Hindlimb muscle (tissue), 1 donor: ENCODE data around the gene PIGS. TPM values are rescaled to one million over a fixed set of nuclear protein-coding genes. Genes with fewer than 3 reads are reported as not detected.
"Not testable (repeated sequence)": the region's sequence is repeated elsewhere in the genome, so short reads cannot be mapped to it uniquely, and the experiment has no call there.

ENCODE experiments used
- DNase-seq: peaks from one replicate; pipeline ENCODE4 v3.0.0-alpha.2; 2013
- polyA plus RNA-seq: library from polyadenylated mRNA; unstranded; fragments of 120-200 nt; gene quantifications from one replicate; pipeline ENCODE4 v1.2.1, GENCODE V29; 2013; ENCODE audit not compliant: insufficient read length

The PIGS gene
- polyA plus RNA-seq, 1 donor, result 51.9 TPM

GRCh38 chr17:28528327-28529012 lies 42.9 kb downstream of the PIGS start:
- no peak for DNase-seq

GRCh38 chr17:28527859-28528258 lies 43.5 kb downstream of the PIGS start:
- DNase-seq, result no peak

DNA sequence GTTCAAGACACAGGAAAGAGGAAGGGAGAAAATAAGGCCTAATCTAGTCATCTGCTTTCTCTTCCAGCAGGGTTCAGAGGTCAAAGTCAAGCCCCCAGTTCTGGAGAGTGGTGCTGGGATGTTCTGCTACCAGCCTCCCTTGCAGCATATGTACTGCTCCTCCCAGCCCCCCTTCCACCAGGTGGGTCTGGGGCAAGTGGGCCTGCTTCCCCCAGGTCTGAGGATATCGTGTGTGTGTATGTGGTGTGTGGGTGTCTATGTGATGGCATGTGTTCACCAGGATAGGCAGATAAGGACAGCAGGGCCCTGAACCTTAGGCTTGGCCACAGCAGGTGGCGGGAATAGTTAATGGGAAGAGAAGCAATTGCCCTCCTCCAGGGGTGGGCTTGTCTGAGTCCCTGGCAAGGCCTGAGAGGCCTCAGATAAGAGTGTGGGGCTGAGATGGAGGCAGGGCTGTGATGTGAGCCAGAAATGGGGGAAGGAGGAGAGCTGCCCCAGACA lies 44.1 kb downstream of the PIGS start:
- DNase-seq, result no peak

DNA sequence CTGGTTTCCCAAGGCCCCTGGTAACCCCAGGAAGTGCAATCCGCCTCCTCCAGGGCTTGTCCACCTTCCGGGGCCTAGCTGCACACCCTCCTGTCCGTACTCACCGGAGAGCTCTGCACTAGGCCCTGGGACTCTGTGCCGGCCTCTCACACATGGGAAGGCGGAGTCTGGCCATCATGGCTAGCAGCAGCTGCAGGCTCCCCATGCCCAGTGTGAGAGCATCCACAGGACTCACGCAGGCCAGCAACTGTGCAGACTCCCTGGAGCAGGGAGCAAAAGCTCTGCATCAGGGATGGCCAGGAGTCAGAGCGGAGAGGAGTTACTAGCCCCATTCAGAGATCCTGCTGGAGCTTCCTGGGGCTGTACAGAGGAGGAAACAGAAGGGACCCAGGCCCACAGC lies 44.9 kb downstream of the PIGS start:
- no peak for DNase-seq

GRCh38 chr17:28524476-28525424 lies 46.6 kb downstream of the PIGS start:
- no peak for DNase-seq

DNA sequence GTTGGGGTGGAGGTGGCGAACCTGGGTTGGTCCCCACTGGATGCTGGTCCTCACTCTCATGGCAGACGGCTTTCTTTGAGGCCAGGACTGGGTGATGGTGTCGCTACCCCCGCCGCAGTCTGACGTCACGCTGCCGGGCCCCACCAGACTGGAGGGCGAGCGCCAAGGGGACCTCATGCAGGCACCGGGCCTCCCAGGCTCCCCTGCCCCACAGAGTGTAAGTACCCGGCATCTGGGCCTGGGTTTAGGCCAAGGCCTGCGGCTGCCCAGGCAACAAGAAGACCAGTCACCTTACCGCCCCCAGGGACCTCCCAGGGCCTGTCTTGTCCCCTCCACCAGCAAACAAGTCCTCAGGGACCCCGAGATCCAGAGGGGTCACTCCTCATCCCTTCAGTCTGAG lies 47.4 kb downstream of the PIGS start:
- DNase-seq, result no peak

GRCh38 chr17:28523186-28523585 lies 48.1 kb downstream of the PIGS start:
- DNase-seq, result no peak

- DNase-seq, result not testable (repeated sequence)
Measured at GRCh38 chr17:28522281-28522680, 49.0 kb downstream of the PIGS start.

- DNase-seq, result no peak
Measured at GRCh38 chr17:28521311-28522085, 49.8 kb downstream of the PIGS start.

GRCh38 chr17:28520687-28521086 lies 50.6 kb downstream of the PIGS start:
- DNase-seq, result no peak

DNA sequence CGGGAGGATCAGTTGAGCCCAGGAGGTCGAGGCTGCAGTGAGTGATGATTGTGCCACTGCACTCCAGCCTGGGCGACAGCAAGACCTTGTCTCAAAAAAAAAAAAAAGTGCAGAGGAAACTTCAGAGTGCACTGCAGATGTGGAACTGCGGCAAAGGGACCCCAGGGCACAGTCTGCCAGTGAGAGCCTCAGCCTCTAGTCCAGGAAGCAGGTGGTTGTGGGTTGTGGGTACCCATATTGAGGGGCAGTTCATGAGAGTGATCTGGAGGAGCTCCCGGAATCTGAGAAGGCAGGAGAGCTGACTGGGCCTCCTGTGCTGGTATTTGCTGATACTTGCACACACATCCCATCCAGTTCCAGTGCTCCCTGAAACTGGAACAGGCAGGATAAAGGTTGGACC lies 52.1 kb downstream of the PIGS start:
- no peak for DNase-seq

DNA sequence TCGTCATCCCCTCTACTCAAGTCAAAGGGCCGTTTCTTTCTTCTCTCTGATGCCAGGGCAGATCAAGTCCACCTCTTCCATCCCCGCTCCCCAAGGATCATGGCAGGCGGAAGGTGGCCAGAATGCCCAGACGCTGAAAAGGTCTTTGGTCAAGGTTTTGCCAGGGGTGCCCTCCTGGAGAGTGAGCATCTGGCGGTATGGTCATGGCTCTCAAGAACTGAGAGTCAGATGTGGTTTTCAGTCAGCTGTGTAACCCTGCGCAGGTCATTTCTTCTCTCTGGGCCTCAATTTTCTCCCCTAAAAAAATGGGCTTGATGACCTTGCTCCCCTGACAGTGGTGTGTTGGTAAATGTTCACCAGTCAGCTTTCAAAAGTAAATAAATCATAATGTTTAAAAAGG lies 52.7 kb downstream of the PIGS start:
- no peak for DNase-seq

DNA sequence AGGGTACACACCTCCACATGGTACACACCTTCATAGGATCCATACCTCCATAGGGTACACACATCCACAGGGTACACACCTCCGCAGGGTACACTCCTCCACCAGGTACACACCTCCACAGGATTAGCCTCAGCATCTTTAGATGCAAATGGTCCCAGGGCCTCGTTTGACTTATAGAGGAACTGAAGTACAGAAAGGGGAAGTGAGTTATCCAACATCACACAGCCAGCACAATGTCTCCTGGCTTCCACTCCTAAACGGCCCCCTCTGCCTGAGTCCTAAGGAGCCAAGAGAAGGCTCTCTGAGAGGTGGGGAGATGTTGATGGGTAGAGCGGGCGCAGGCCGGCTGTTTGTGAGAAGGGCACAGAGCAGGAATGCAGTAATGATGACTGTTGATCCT lies 53.2 kb downstream of the PIGS start:
- no peak for DNase-seq

GRCh38 chr17:28515518-28515917 lies 55.8 kb downstream of the PIGS start:
- no peak for DNase-seq

DNA sequence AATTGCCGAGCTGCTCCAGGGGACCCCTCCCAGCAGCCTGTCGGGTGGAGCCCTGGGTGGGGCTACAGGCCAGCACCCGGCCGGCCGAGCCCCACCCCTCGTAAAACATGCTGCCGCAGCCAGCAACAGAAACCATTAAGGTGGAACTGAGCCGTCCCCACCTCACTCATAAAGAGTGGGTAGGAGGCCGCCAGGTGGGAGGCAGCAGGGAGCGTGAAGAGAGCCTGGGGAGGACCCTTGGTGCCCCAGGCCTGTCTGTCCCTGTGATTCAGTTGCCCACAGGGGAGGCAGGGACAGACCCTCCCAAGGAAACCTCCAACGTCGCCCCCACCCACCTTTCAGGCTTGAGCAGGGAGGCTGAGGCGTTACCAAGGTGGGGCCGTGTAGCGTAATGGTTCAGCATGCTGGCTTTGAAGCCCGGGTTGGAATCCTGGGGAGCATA lies 56.7 kb downstream of the PIGS start:
- DNase-seq, result no peak

GRCh38 chr17:28513476-28513875 lies 57.8 kb downstream of the PIGS start:
- DNase-seq, result no peak

- DNase-seq, result no peak
Measured at GRCh38 chr17:28511858-28512461, 59.4 kb downstream of the PIGS start.

DNA sequence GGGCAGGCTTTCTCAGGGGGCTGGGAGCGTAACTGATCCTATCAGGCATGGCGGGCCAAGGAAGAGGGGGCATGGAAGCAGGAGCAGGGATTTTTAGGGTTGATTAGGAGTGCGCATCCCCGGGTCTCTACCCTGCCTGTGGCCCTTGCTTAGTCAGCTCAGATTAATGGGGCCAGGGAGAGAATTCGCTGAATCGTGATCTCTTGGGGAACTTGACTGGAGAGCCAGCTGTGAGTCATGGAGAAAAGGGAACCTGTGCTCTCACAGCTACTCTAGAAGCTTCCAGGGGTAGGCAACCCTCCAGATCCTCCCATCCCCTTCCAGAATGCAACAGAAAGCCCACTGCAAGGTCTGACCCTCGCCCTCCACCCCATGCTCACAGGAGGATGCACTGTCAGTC lies 61.5 kb downstream of the PIGS start:
- DNase-seq, result no peak

DNA sequence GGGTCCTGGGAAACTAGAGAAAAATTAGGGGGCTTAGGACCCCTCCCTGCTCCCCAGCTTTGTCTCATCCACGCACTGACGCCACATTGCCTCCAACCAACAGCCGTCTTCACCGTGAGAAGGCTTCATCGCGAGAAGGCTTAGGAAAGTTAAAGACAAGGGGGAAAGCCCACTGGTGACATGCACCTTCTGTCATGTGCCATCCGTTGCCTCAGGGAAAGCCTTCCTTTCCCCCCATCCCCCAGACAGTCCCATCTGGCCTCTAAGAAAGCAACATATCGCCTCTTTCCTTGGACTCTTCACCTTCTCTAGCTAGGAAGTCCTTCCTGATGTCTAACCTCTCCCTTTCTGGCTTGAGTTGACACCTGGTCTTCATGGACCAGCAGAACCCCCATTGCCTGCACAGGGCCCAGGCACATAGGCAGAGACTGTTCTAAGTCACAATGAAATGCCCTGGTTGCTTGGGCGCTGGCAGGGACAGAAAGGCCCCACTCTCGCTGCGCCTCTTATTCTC lies 63.1 kb downstream of the PIGS start:
- no peak for DNase-seq

- DNase-seq, result no peak
Measured at GRCh38 chr17:28507567-28508203, 63.6 kb downstream of the PIGS start.

- DNase-seq, result no peak
Measured at GRCh38 chr17:28506763-28507487, 64.4 kb downstream of the PIGS start.
